OCI-LY7 (cell line): ENCODE measurements around the gene COL4A3. TPM values are rescaled to one million over a fixed set of nuclear protein-coding genes. Genes with fewer than 3 reads are reported as not detected.

Experiments used
- BruUV-seq: library from RNA; stranded (reverse); fragments of 400-500 nt; replicated peaks from 2 replicates; lab custom pipeline; 2021; lab: Mats Ljungman, UMichigan
- CTCF ChIA-PET: fragments of 300-600 bp; sonication (Branson Sonifier 250); formaldehyde crosslinking; loops from one replicate; lab custom pipeline; 2022; ENCODE audit warnings: antibody characterized with exemption; ENCODE audit not compliant: unreplicated experiment; lab: Charles Lee
- POLR2A ChIA-PET: fragments of 300-600 bp; sonication (Branson Sonifier 250); formaldehyde crosslinking; loops from one replicate; lab custom pipeline; 2022; ENCODE audit warnings: antibody characterized with exemption; lab: Charles Lee
- DNase-seq: peaks from one replicate; pipeline ENCODE4 v3.0.0-alpha.2; 2015; ENCODE audit warnings: low spot score
- H2AFZ ChIP-seq: fragments of 200-600 bp; sonication (generic), shearing (Covaris generic); 2 replicates; pipeline ENCODE4 v1.6.1; 2014; ENCODE audit warnings: mild to moderate bottlenecking, antibody characterized with exemption, low read length, moderate library complexity
- H3K27ac ChIP-seq: fragments of 200-600 bp; sonication (generic); 2 replicates; pipeline ENCODE4 v1.5.1; 2014; ENCODE audit warnings: mixed run types, low read depth, mild to moderate bottlenecking, moderate library complexity, low read length, inconsistent platforms; ENCODE audit not compliant: poor library complexity, severe bottlenecking
- H3K36me3 ChIP-seq: fragments of 200-600 bp; sonication (generic); 2 replicates; pipeline ENCODE4 v1.6.1; 2014; ENCODE audit warnings: mild to moderate bottlenecking, antibody characterized with exemption, low read length, moderate library complexity, mixed read lengths; ENCODE audit not compliant: insufficient read depth
- H3K4me1 ChIP-seq: fragments of 200-600 bp; sonication (generic); 2 replicates; pipeline ENCODE4 v1.5.1; 2014; ENCODE audit warnings: mild to moderate bottlenecking, low read length; ENCODE audit not compliant: insufficient read depth, poor library complexity, severe bottlenecking
- H3K4me2 ChIP-seq: fragments of 200-600 bp; sonication (generic); 2 replicates; pipeline ENCODE4 v1.6.1; 2014; ENCODE audit warnings: mild to moderate bottlenecking, low read length
- H3K4me3 ChIP-seq: fragments of 200-600 bp; sonication (generic); 2 replicates; pipeline ENCODE4 v1.5.1; 2014; ENCODE audit warnings: mild to moderate bottlenecking, low read depth, low read length; ENCODE audit not compliant: poor library complexity, severe bottlenecking
- H3K79me2 ChIP-seq: fragments of 200-600 bp; sonication (generic); 2 replicates; pipeline ENCODE4 v1.6.1; 2016; ENCODE audit warnings: low read depth, mild to moderate bottlenecking, low read length, moderate library complexity, mixed read lengths; ENCODE audit not compliant: insufficient read depth
- H3K9me2 ChIP-seq: fragments of 200-600 bp; sonication (generic); 2 replicates; pipeline ENCODE4 v1.6.1; 2016; ENCODE audit warnings: mild to moderate bottlenecking, low read length, mixed read lengths; ENCODE audit not compliant: insufficient read depth
- H3K9me3 ChIP-seq: fragments of 200-600 bp; sonication (generic); 2 replicates; pipeline ENCODE4 v1.6.1; 2014; ENCODE audit warnings: mild to moderate bottlenecking, mixed run types, low read length, mixed read lengths
- H4K20me1 ChIP-seq: fragments of 200-600 bp; sonication (generic); 2 replicates; pipeline ENCODE4 v1.6.1; 2014; ENCODE audit warnings: mild to moderate bottlenecking, antibody characterized with exemption, low read length, moderate library complexity, mixed read lengths; ENCODE audit not compliant: insufficient read depth
- CTCF ChIP-seq: fragments of 200-600 bp; sonication (generic); conservative IDR thresholded peaks from 2 replicates; pipeline ENCODE4 v1.5.1; 2014; ENCODE audit warnings: mild to moderate bottlenecking, antibody characterized with exemption, low read length, moderate library complexity, mixed read lengths
- EZH2phosphoT487 ChIP-seq: fragments of 200-600 bp; sonication (generic); IDR thresholded peaks from 2 replicates; pipeline ENCODE4 v1.6.1; 2018; ENCODE audit warnings: low read depth, borderline replicate concordance, mild to moderate bottlenecking, mixed run types, antibody characterized with exemption, low read length, moderate library complexity, mixed read lengths
- intact Hi-C: fragments of 100-400 bp; cut with micrococcal nuclease; formaldehyde crosslinking; loops from one replicate; pipeline ENCODE4 v1.10.0; 2022; ENCODE audit not compliant: unreplicated experiment
- total RNA-seq, 2 experiments: library from RNA; depleted of rRNA in 1 of 2; stranded (reverse); fragments of >200 nt in 1 of 2; shearing (Covaris generic) in 1 of 2; gene quantifications; 2 replicates each; pipeline ENCODE4 v1.2.3, GENCODE V29; 2014 to 2022

COL4A3 gene
- total RNA-seq, 2 experiments from 2014 or later = 0.06 to 10.9 TPM

- no peak for TF ChIP-seq EZH2phosphoT487
- no peak for TF ChIP-seq CTCF
- ChIA-PET POLR2A (no interaction called here), CTCF (no interaction called here)
- H2AFZ ChIP-seq = no peak overlapping the region
- no TSS peak for BruUV-seq
- intact Hi-C loops = no loop called here
- H4K20me1 ChIP-seq = no peaks in the 10 kb centered on the region
- H3K9me2 ChIP-seq = no peaks in the 10 kb centered on the region
- no peak for DNase-seq
- H3K4me3 ChIP-seq = no peak overlapping the region
- H3K9me3 ChIP-seq = no peaks in the 10 kb centered on the region
- H3K27ac ChIP-seq = no peak overlapping the region
- no peaks in the 10 kb centered on the region for H3K4me1 ChIP-seq
- no peaks in the 10 kb centered on the region for H3K79me2 ChIP-seq
- H3K4me2 ChIP-seq = no peak overlapping the region
- peaks cover 57% of the 10 kb centered on the region; the same call in 1 of the 2 replicates for H3K36me3 ChIP-seq
Observed at GRCh38 chr2:227344231-227344630, 179.8 kb downstream of the COL4A3 start.

- Histone ChIP-seq H3K27ac (no peak overlapping the region), H3K4me3 (no peak overlapping the region), H3K4me2 (no peak overlapping the region), H4K20me1 (no peaks in the 10 kb centered on the region; the same call in 1 of the 2 replicates), H2AFZ (no peak overlapping the region), H3K79me2 (no peaks in the 10 kb centered on the region), H3K9me2 (no peaks in the 10 kb centered on the region), H3K36me3 (peaks cover 46% of the 10 kb centered on the region; the same call in 1 of the 2 replicates), H3K9me3 (no peaks in the 10 kb centered on the region), H3K4me1 (no peaks in the 10 kb centered on the region)
- ChIA-PET POLR2A (interaction anchor here (0.6 to 1.0 kb wide), 2 partner anchors 12 to 27 kb away, joined by 3 to 4 read pairs; no protein-coding TSS in a partner anchor), CTCF (no interaction called here)
- no TSS peak for BruUV-seq
- DNase-seq = no peak
- TF ChIP-seq EZH2phosphoT487 (no peak), CTCF (no peak)
- intact Hi-C loops = no loop called here
Observed at GRCh38 chr2:227347117-227347516, 182.7 kb downstream of the COL4A3 start.

- H3K9me2 ChIP-seq = no peaks in the 10 kb centered on the region
- ChIA-PET CTCF (no interaction called here), POLR2A (interaction anchor here (0.5 to 1.3 kb wide), 6 partner anchors 9 to 696 kb away, joined by 3 to 7 read pairs (median 4); no protein-coding TSS in a partner anchor)
- no TSS peak for BruUV-seq
- DNase-seq = no peak
- peaks cover 44% of the 10 kb centered on the region; the same call in 1 of the 2 replicates for H3K36me3 ChIP-seq
- H3K9me3 ChIP-seq = no peaks in the 10 kb centered on the region
- no peak overlapping the region for H2AFZ ChIP-seq
- intact Hi-C loops = no loop called here
- TF ChIP-seq CTCF (no peak), EZH2phosphoT487 (no peak)
- H3K79me2 ChIP-seq = no peaks in the 10 kb centered on the region
- H3K4me2 ChIP-seq = no peak overlapping the region
- H3K4me1 ChIP-seq = no peaks in the 10 kb centered on the region
- H4K20me1 ChIP-seq = no peaks in the 10 kb centered on the region; the same call in 1 of the 2 replicates
- no peak overlapping the region for H3K27ac ChIP-seq
- no peak overlapping the region for H3K4me3 ChIP-seq
Observed at GRCh38 chr2:227348324-227348723, 183.9 kb downstream of the COL4A3 start.
